Esophagus squamous epithelium (tissue), 4 donors: ENCODE measurements around the gene CALCR.

ENCODE experiments used
- CTCF ChIP-seq, 6 experiments: fragments of 450-650 bp in 4 of 6; fragments of 200-600 bp in 2 of 6; sonication (generic) in 2 of 6; IDR thresholded peaks; one replicate each; pipeline ENCODE4 v1.5.1; 2016 to 2019; ENCODE audit warnings: antibody characterized with exemption in 6 of 6, mild to moderate bottlenecking in 4 of 6, moderate library complexity in 4 of 6
- POLR2A ChIP-seq, 4 donors: fragments of 450-650 bp; IDR thresholded peaks; one replicate each; pipeline ENCODE4 v1.6.1; 2017; ENCODE audit warnings: antibody characterized with exemption in 4 of 4, mild to moderate bottlenecking in 4 of 4, moderate library complexity in 3 of 4

- TF ChIP-seq CTCF (IDR thresholded peaks at IDR 0.05) (no peak), POLR2A (IDR thresholded peaks at IDR 0.05) (no peak)
Measured at GRCh38 chr7:93544691-93545090, 29.8 kb downstream of the CALCR start.
